ENCODE data around the gene FGF9.

- peak; percentile 63 for TF ChIP-seq CTCF (conservative IDR thresholded peaks at IDR 0.05; ENCODE audit: low read length)
- TF ChIP-seq EZH2phosphoT487 (IDR thresholded peaks at IDR 0.05; ENCODE audit: borderline replicate concordance, low read depth, low read length): no peak
Measured at GRCh38 chr13:21676611-21677021, 5.7 kb downstream of the FGF9 start.

All from OCI-LY7 (cell line).